Ovary (tissue), 9 donors: ENCODE results near the gene CRISPLD2. TPM values are rescaled to one million over a fixed set of nuclear protein-coding genes. Genes with fewer than 3 reads are reported as not detected.

Experiments
- DNase-seq, 5 donors: peaks; one replicate each; pipeline ENCODE4 v3.0.0-alpha.2; 2019 to 2020
- H3K27ac ChIP-seq, 2 donors: fragments of 200-600 bp; one replicate each; pipeline versions ENCODE4 v1.5.1 to v1.8.0; 2019 to 2022
- H3K27me3 ChIP-seq: fragments of 200-600 bp; one replicate; pipeline ENCODE4 v1.8.0; 2022
- H3K36me3 ChIP-seq: fragments of 200-600 bp; sonication (generic); one replicate; pipeline ENCODE4 v1.5.1; 2019
- H3K4me1 ChIP-seq: one replicate; pipeline ENCODE4 v1.8.1; 2013; ENCODE audit warnings: mild to moderate bottlenecking, moderate library complexity; ENCODE audit not compliant: insufficient read depth
- H3K4me3 ChIP-seq: fragments of 200-600 bp; sonication (generic); one replicate; pipeline ENCODE4 v1.5.1; 2017
- H3K9me3 ChIP-seq, 2 donors: fragments of 200-600 bp in 1 of 2; sonication (generic) in 1 of 2; one replicate each; pipeline versions ENCODE4 v1.5.1 to v1.8.1; 2013 to 2019; ENCODE audit warnings: mild to moderate bottlenecking in 1 of 2, moderate library complexity in 1 of 2
- CTCF ChIP-seq, 3 donors: fragments of 450-650 bp in 2 of 3; fragments of 200-600 bp in 1 of 3; IDR thresholded peaks; one replicate each; pipeline versions ENCODE4 v1.5.1 to v1.8.0; 2016 to 2022; ENCODE audit warnings: antibody characterized with exemption in 3 of 3, mild to moderate bottlenecking in 1 of 3
- EP300 ChIP-seq: sonication (generic); formaldehyde crosslinking; IDR thresholded peaks from one replicate; pipeline ENCODE4 v1.6.1; 2017; ENCODE audit warnings: antibody characterized with exemption
- POLR2A ChIP-seq: fragments of 450-650 bp; IDR thresholded peaks from one replicate; pipeline ENCODE4 v1.6.1; 2017; ENCODE audit warnings: antibody characterized with exemption, mild to moderate bottlenecking, moderate library complexity
- WGBS, 3 donors: extraction: QIAGEN DNeasy Blood & Tissue Kit in 1 of 3; methylation state at CpG; one replicate each; pipeline versions ENCODE4 v1.1.5 to v1.1.7; 2013 to 2017; 5-methylcytosine and 5-hydroxymethylcytosine counted together
- intact Hi-C, 4 donors: fragments of 100-400 bp; cut with DNase I; formaldehyde crosslinking; loops; one replicate each; pipeline versions ENCODE4 v1.11.0 to v1.15.1; 2022 to 2023
- polyA plus RNA-seq, 2 donors: library from polyadenylated mRNA; stranded (reverse); fragments of 200-250 nt in 1 of 2; fragments of 350-450 nt in 1 of 2; fragmentation: Illumina TruSeq in 1 of 2; extraction: RNeasy Lipid Tissue Mini Kit (QIAGEN cat#74804) in 1 of 2; gene quantifications; one replicate each; pipeline ENCODE4 v1.2.3, GENCODE V29; 2013 to 2014
- total RNA-seq, 7 donors: library from RNA; depleted of rRNA in 2 of 7; stranded (reverse); fragments of >200 nt in 2 of 7; fragmentation: NEBNext Ultra II Directional in 3 of 7; extraction: Animal tissue kit (Norgen Biotek cat#: 25700) in 3 of 7; gene quantifications; one replicate each; pipeline versions ENCODE4 v1.1.0 to v1.2.4, GENCODE V29; 2016 to 2023
- donor health status: DM: no; HTN: no; CAD: no; lungs with moderate emphysema.
- donor health status: DM: no; HTN: no; CAD: no.
- donor health status: Bipolar disorder and iron deficiency.
- donor health status: DM: yes; HTN: yes; CAD: no.
- donor health status: DM: no; HTN: no; CAD: no.
- donor health status: DM: yes; HTN: yes; CAD: no.

Gene CRISPLD2
- total and polyA plus RNA-seq, 9 donors, result 53.2 to 333 (median 111) TPM

DNA sequence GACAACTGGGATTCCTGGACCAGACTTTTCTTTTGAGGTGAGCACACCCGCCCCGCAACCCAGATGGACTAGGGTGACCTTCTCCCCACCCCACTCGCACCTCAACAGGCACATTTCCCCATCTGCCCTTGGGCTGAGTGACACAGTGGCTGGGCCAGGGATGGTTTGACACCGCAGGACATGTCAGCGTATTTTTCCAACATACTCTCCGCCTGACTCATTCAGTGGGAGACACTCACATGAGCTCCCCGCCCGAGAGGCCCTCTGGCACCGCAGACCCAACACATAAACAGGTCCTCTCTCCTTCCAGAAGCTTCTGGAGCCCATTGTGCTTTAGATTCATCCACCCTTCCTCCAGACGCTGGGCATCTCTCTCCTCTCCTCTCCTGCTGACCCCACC, 122.1 kb downstream of the CRISPLD2 start:
- no peak for TF ChIP-seq POLR2A
- TF ChIP-seq CTCF (IDR thresholded peaks at IDR 0.05), result no peak
- TF ChIP-seq EP300, result no peak
- H3K36me3 ChIP-seq, result no peaks in the 10 kb centered on the region
- no peak for DNase-seq
- H3K27me3 ChIP-seq, result no peaks in the 10 kb centered on the region
- H3K27ac ChIP-seq, result no peak overlapping the region
- intact Hi-C loops, result no loop called here
- H3K4me1 ChIP-seq, result no peaks in the 10 kb centered on the region
- WGBS, 3 donors, result 94 to 96% (median 95%) methylated on average over 10 of the region's 10 CpGs
- H3K4me3 ChIP-seq, result no peak overlapping the region
- H3K9me3 ChIP-seq, result no peaks in the 10 kb centered on the region

- no peak for DNase-seq
- no peaks in the 10 kb centered on the region for H3K27me3 ChIP-seq
- no peaks in the 10 kb centered on the region for H3K4me1 ChIP-seq
- no peaks in the 10 kb centered on the region for H3K9me3 ChIP-seq
- H3K36me3 ChIP-seq, result no peaks in the 10 kb centered on the region
- TF ChIP-seq EP300, result no peak
- no peak for TF ChIP-seq POLR2A
- TF ChIP-seq CTCF (IDR thresholded peaks at IDR 0.05), result no peak
- intact Hi-C loops, result no loop called here
- H3K4me3 ChIP-seq, result no peak overlapping the region
- no peak overlapping the region for H3K27ac ChIP-seq
- WGBS, 3 donors, result 95 to 96% (median 96%) methylated on average over 4 of the region's 4 CpGs
These were observed 123.0 kb downstream of the CRISPLD2 start for GRCh38 chr16:84942786-84943185.

GRCh38 chr16:84943620-84944019, 123.8 kb downstream of the CRISPLD2 start:
- intact Hi-C loops, result no loop called here
- no peaks in the 10 kb centered on the region for H3K4me1 ChIP-seq
- H3K36me3 ChIP-seq, result no peaks in the 10 kb centered on the region
- H3K9me3 ChIP-seq, result no peaks in the 10 kb centered on the region
- no peaks in the 10 kb centered on the region for H3K27me3 ChIP-seq
- TF ChIP-seq POLR2A, result no peak
- TF ChIP-seq CTCF (IDR thresholded peaks at IDR 0.05), result no peak
- no peak for TF ChIP-seq EP300
- no peak for DNase-seq
- WGBS, 3 donors, result 83 to 94% (median 83%) methylated on average over 4 of the region's 4 CpGs
- no peak overlapping the region for H3K4me3 ChIP-seq
- no peak overlapping the region for H3K27ac ChIP-seq

GRCh38 chr16:84947022-84947421, 127.2 kb downstream of the CRISPLD2 start:
- WGBS, 3 donors, result 51 to 69% (median 63%) methylated on average over 9 of the region's 9 CpGs
- intact Hi-C loops, result no loop called here
- H3K27me3 ChIP-seq, result no peaks in the 10 kb centered on the region
- no peaks in the 10 kb centered on the region for H3K9me3 ChIP-seq
- H3K36me3 ChIP-seq, result no peaks in the 10 kb centered on the region
- TF ChIP-seq CTCF (IDR thresholded peaks at IDR 0.05) (no peak), EP300 (no peak), POLR2A (no peak)
- H3K27ac ChIP-seq, result no peak overlapping the region
- H3K4me1 ChIP-seq, result no peaks in the 10 kb centered on the region
- DNase-seq, result no peak
- H3K4me3 ChIP-seq, result no peak overlapping the region
